SK-N-SH treated with all-trans-retinoic acid at 6 μM for 48 hours (cell line): ENCODE measurements around the gene PGM5.

Experiments
- ATAC-seq: fragments of 200-7000 bp; cut with Tn5 transposase; 3 replicates; pipeline ENCODE4 v1.9.1; 2020; ENCODE audit warnings: mild to moderate bottlenecking, moderate library complexity
- ARNTL ChIP-seq: fragments of 450-650 bp; formaldehyde crosslinking; IDR thresholded peaks from 2 replicates; pipeline ENCODE4 v1.5.0; 2020; ENCODE audit warnings: low read depth, mild to moderate bottlenecking, moderate library complexity, borderline replicate concordance
- BACH2 ChIP-seq: fragments of 250-450 bp; sonication (Bioruptor Pico); IDR thresholded peaks from 2 replicates; pipeline ENCODE4 v1.9.0; 2021; ENCODE audit warnings: mild to moderate bottlenecking, borderline replicate concordance
- CREB5 ChIP-seq: fragments of 250-450 bp; sonication (Bioruptor Pico); IDR thresholded peaks from 2 replicates; pipeline ENCODE4 v1.5.1; 2020; ENCODE audit warnings: low read depth, mild to moderate bottlenecking, moderate library complexity
- CSDC2 ChIP-seq: fragments of 250-450 bp; sonication (Bioruptor Pico); IDR thresholded peaks from 2 replicates; pipeline ENCODE4 v1.5.0; 2020; ENCODE audit warnings: mild to moderate bottlenecking, moderate library complexity
- CSRNP3 ChIP-seq: fragments of 250-450 bp; sonication (Bioruptor Pico); IDR thresholded peaks from 2 replicates; pipeline ENCODE4 v1.5.1; 2021; ENCODE audit warnings: mild to moderate bottlenecking, moderate library complexity
- ESRRG ChIP-seq: fragments of 250-450 bp; sonication (Bioruptor Pico); IDR thresholded peaks from 2 replicates; pipeline ENCODE4 v1.6.1; 2021; ENCODE audit warnings: mild to moderate bottlenecking
- GLIS3 ChIP-seq: fragments of 250-450 bp; sonication (Bioruptor Pico); IDR thresholded peaks from 2 replicates; pipeline ENCODE4 v1.5.0; 2020; ENCODE audit warnings: mild to moderate bottlenecking, moderate library complexity
- ISL1 ChIP-seq: fragments of 250-450 bp; sonication (Bioruptor Pico); IDR thresholded peaks from 2 replicates; pipeline ENCODE4 v2.1.2; 2022; ENCODE audit warnings: mild to moderate bottlenecking, moderate library complexity
- OSR1 ChIP-seq: fragments of 250-450 bp; sonication (Bioruptor Pico); IDR thresholded peaks from 2 replicates; pipeline ENCODE4 v1.8.0; 2022; ENCODE audit warnings: moderate library complexity, mild to moderate bottlenecking, inconsistent platforms
- PATZ1 ChIP-seq: fragments of 250-450 bp; sonication (Bioruptor Pico); IDR thresholded peaks from 2 replicates; pipeline ENCODE4 v1.8.0; 2020; ENCODE audit warnings: mild to moderate bottlenecking, moderate library complexity, borderline replicate concordance
- POU6F1 ChIP-seq: fragments of 250-450 bp; sonication (Bioruptor Pico); IDR thresholded peaks from 2 replicates; pipeline ENCODE4 v1.8.0; 2021; ENCODE audit warnings: low read depth, mild to moderate bottlenecking, moderate library complexity, borderline replicate concordance
- PPARA ChIP-seq: fragments of 250-450 bp; sonication (Bioruptor Pico); IDR thresholded peaks from 2 replicates; pipeline ENCODE4 v1.5.0; 2020; ENCODE audit warnings: mild to moderate bottlenecking, borderline replicate concordance
- RARB ChIP-seq: fragments of 250-450 bp; sonication (Bioruptor Pico); IDR thresholded peaks from 2 replicates; pipeline ENCODE4 v1.8.0; 2021; ENCODE audit warnings: mild to moderate bottlenecking, moderate library complexity
- SNAI2 ChIP-seq: fragments of 250-450 bp; sonication (Bioruptor Pico); IDR thresholded peaks from 2 replicates; pipeline ENCODE4 v1.5.0; 2020; ENCODE audit warnings: mild to moderate bottlenecking, moderate library complexity
- TCF4 ChIP-seq: fragments of 250-450 bp; sonication (Bioruptor Pico); IDR thresholded peaks from 2 replicates; pipeline ENCODE4 v1.8.0; 2021; ENCODE audit warnings: mild to moderate bottlenecking, moderate library complexity, borderline replicate concordance
- TOX ChIP-seq: fragments of 250-450 bp; sonication (Bioruptor Pico); IDR thresholded peaks from 2 replicates; pipeline ENCODE4 v1.8.0; 2021; ENCODE audit warnings: mild to moderate bottlenecking, moderate library complexity, borderline replicate concordance
- TSHZ2 ChIP-seq: fragments of 250-450 bp; sonication (Bioruptor Pico); IDR thresholded peaks from 2 replicates; pipeline ENCODE4 v1.5.0; 2020; ENCODE audit warnings: mild to moderate bottlenecking, moderate library complexity
- ZC3H10 ChIP-seq: fragments of 250-450 bp; sonication (Bioruptor Pico); IDR thresholded peaks from 2 replicates; pipeline ENCODE4 v1.5.1; 2021; ENCODE audit warnings: mild to moderate bottlenecking, moderate library complexity
- ZFP3 ChIP-seq: fragments of 250-450 bp; sonication (Bioruptor Pico); IDR thresholded peaks from 2 replicates; pipeline ENCODE4 v1.5.0; 2020; ENCODE audit warnings: mild to moderate bottlenecking, moderate library complexity
- ZFP30 ChIP-seq: fragments of 450-650 bp; formaldehyde crosslinking; IDR thresholded peaks from 2 replicates; pipeline ENCODE4 v1.5.0; 2022; ENCODE audit warnings: mild to moderate bottlenecking, moderate library complexity
- ZNF565 ChIP-seq: fragments of 450-650 bp; formaldehyde crosslinking; conservative IDR thresholded peaks from 2 replicates; pipeline ENCODE4 v1.5.0; 2020; ENCODE audit warnings: low read depth, mild to moderate bottlenecking, moderate library complexity
- ZNF70 ChIP-seq: fragments of 450-650 bp; formaldehyde crosslinking; IDR thresholded peaks from 2 replicates; pipeline ENCODE4 v1.5.0; 2020; ENCODE audit warnings: mild to moderate bottlenecking, moderate library complexity
- ZNF8 ChIP-seq: fragments of 450-650 bp; formaldehyde crosslinking; IDR thresholded peaks from 2 replicates; pipeline ENCODE4 v1.5.0; 2020; ENCODE audit warnings: mild to moderate bottlenecking, moderate library complexity

Gene PGM5

GRCh38 chr9:68455451-68455850 is 99.0 kb downstream of the PGM5 start:
- ATAC-seq: no peak
- TF ChIP-seq PPARA: no peak
- TF ChIP-seq OSR1 (CRISPR knock-in tag): no peak
- TF ChIP-seq ZNF70: no peak
- no peak for TF ChIP-seq ZFP3 (CRISPR knock-in tag)
- no peak for TF ChIP-seq TCF4 (CRISPR knock-in tag)
- TF ChIP-seq ZNF565 (CRISPR knock-in tag): no peak
- no peak for TF ChIP-seq RARB (CRISPR knock-in tag)
- no peak for TF ChIP-seq ARNTL (CRISPR knock-in tag)
- no peak for TF ChIP-seq CSRNP3 (CRISPR knock-in tag)
- no peak for TF ChIP-seq TSHZ2
- TF ChIP-seq ZNF8: no peak
- no peak for TF ChIP-seq SNAI2 (CRISPR knock-in tag)
- no peak for TF ChIP-seq TOX (CRISPR knock-in tag)
- TF ChIP-seq POU6F1 (CRISPR knock-in tag): no peak
- TF ChIP-seq ZC3H10 (CRISPR knock-in tag): no peak
- TF ChIP-seq ZFP30: no peak
- no peak for TF ChIP-seq ESRRG (CRISPR knock-in tag)
- no peak for TF ChIP-seq GLIS3 (CRISPR knock-in tag)
- no peak for TF ChIP-seq CREB5
- TF ChIP-seq, all 23 proteins: peak for 0

- no peak for ATAC-seq
- TF ChIP-seq CSDC2 (CRISPR knock-in tag): no peak
- TF ChIP-seq ZNF565 (CRISPR knock-in tag): no peak
- no peak for TF ChIP-seq BACH2 (CRISPR knock-in tag)
Measured at GRCh38 chr9:68457803-68458202, 101.4 kb downstream of the PGM5 start.

GRCh38 chr9:68458918-68459317 is 102.5 kb downstream of the PGM5 start:
- ATAC-seq: no peak
- TF ChIP-seq ESRRG (CRISPR knock-in tag) (no peak), BACH2 (CRISPR knock-in tag) (no peak), ISL1 (CRISPR knock-in tag) (no peak), CSRNP3 (CRISPR knock-in tag) (no peak), GLIS3 (CRISPR knock-in tag) (no peak), OSR1 (CRISPR knock-in tag) (no peak), PATZ1 (CRISPR knock-in tag) (no peak), SNAI2 (CRISPR knock-in tag) (no peak), CREB5 (no peak), TOX (CRISPR knock-in tag) (no peak)
